Measurements from ENCODE around the gene CHST6. TPM values are rescaled to one million over a fixed set of nuclear protein-coding genes. Genes with fewer than 3 reads are reported as not detected.

The CHST6 gene
- total and polyA plus RNA-seq, 8 donors = 1.3 to 3.9 (median 1.6) TPM

- Histone ChIP-seq H3K27ac (no peak overlapping the region), H3K36me3 (no peaks in the 10 kb centered on the region), H3K4me1 (no peaks in the 10 kb centered on the region), H3K9me3 (no peaks in the 10 kb centered on the region), H3K4me3 (no peak overlapping the region), H3K27me3 (no peaks in the 10 kb centered on the region)
- no peak for TF ChIP-seq CTCF (IDR thresholded peaks at IDR 0.05)
- intact Hi-C loops (cut with DNase I) = loop anchor here in 1 of 2 donors (10.0 kb wide), 1 partner anchor 276 kb away; no protein-coding TSS in a partner anchor
- ATAC-seq = no peak
- DNase-seq = peak in 1 of 4 donors; percentile 76
Observed at GRCh38 chr16:75478480-75479345, 16.5 kb downstream of the CHST6 start.

GRCh38 chr16:75477680-75478473 is 17.4 kb downstream of the CHST6 start:
- no peak overlapping the region for H3K27ac ChIP-seq
- H3K4me1 ChIP-seq = no peaks in the 10 kb centered on the region
- no peaks in the 10 kb centered on the region for H3K27me3 ChIP-seq
- ATAC-seq (peak; percentile 76), DNase-seq (peak in 2 of 4 donors; percentile 51 to 59)
- intact Hi-C loops (cut with DNase I) = loop anchor here in 1 of 2 donors (10.0 kb wide), 1 partner anchor 277 kb away; no protein-coding TSS in a partner anchor
- H3K9me3 ChIP-seq = no peaks in the 10 kb centered on the region
- no peak for TF ChIP-seq CTCF (IDR thresholded peaks at IDR 0.05)
- H3K36me3 ChIP-seq = no peaks in the 10 kb centered on the region
- H3K4me3 ChIP-seq = no peak overlapping the region

- ATAC-seq = no peak
- no peaks in the 10 kb centered on the region for H3K9me3 ChIP-seq
- intact Hi-C loops (cut with DNase I) = loop anchor here in 1 of 2 donors (10.0 kb wide), 1 partner anchor 278 kb away; no protein-coding TSS in a partner anchor
- H3K4me1 ChIP-seq = no peaks in the 10 kb centered on the region
- no peak for TF ChIP-seq CTCF (IDR thresholded peaks at IDR 0.05)
- H3K27ac ChIP-seq = no peak overlapping the region
- no peak overlapping the region for H3K4me3 ChIP-seq
- no peaks in the 10 kb centered on the region for H3K36me3 ChIP-seq
- DNase-seq = no peak
- H3K27me3 ChIP-seq = no peaks in the 10 kb centered on the region
Observed at GRCh38 chr16:75476817-75477216, 18.4 kb downstream of the CHST6 start.

GRCh38 chr16:75475420-75475847 is 19.8 kb downstream of the CHST6 start:
- H3K27me3 ChIP-seq = no peaks in the 10 kb centered on the region
- no peak for TF ChIP-seq CTCF (IDR thresholded peaks at IDR 0.05)
- no peaks in the 10 kb centered on the region for H3K9me3 ChIP-seq
- H3K4me3 ChIP-seq = no peak overlapping the region
- no peak for ATAC-seq
- H3K4me1 ChIP-seq = no peaks in the 10 kb centered on the region
- H3K36me3 ChIP-seq = no peaks in the 10 kb centered on the region
- peak in 1 of 4 donors; percentile 2 for DNase-seq
- H3K27ac ChIP-seq = no peak overlapping the region
- intact Hi-C loops (cut with DNase I) = loop anchor here in 1 of 2 donors (10.0 kb wide), 1 partner anchor 279 kb away; no protein-coding TSS in a partner anchor
